Transverse colon (tissue), 4 donors: ENCODE data around the gene VAC14. TPM values are rescaled to one million over a fixed set of nuclear protein-coding genes. Genes with fewer than 3 reads are reported as not detected.
A peak's percentile ranks its signal among the peaks of the same experiment; 100 is the strongest.

Source experiments
- DNase-seq: peaks from one replicate; pipeline ENCODE4 v3.0.0-alpha.2; 2019
- H3K27ac ChIP-seq, 4 donors: fragments of 200-600 bp; sonication (generic); 2 replicates each; pipeline ENCODE4 v1.5.1; 2016 to 2018; ENCODE audit warnings: inconsistent platforms in 4 of 4
- H3K27me3 ChIP-seq: fragments of 200-600 bp; sonication (generic); 2 replicates; pipeline ENCODE4 v1.5.1; 2017; ENCODE audit warnings: inconsistent platforms
- H3K36me3 ChIP-seq, 4 donors: fragments of 200-600 bp; sonication (generic); 2 replicates each; pipeline ENCODE4 v1.5.1; 2017 to 2019; ENCODE audit warnings: inconsistent platforms in 4 of 4
- H3K4me1 ChIP-seq, 4 donors: fragments of 200-600 bp; sonication (generic); 2 replicates each; pipeline ENCODE4 v1.5.1; 2017 to 2020; ENCODE audit warnings: inconsistent platforms in 4 of 4
- H3K4me3 ChIP-seq, 4 donors: fragments of 200-600 bp; sonication (generic); 1 replicate in 1 of 4; 2 replicates in 3 of 4; pipeline versions ENCODE4 v1.5.1 to v1.6.1; 2017 to 2019; ENCODE audit warnings: inconsistent platforms in 4 of 4
- H3K9me3 ChIP-seq, 2 donors: fragments of 200-600 bp; sonication (generic); 2 replicates each; pipeline ENCODE4 v1.5.1; 2017 to 2019; ENCODE audit warnings: inconsistent platforms in 2 of 2
- EP300 ChIP-seq: sonication (generic); formaldehyde crosslinking; IDR thresholded peaks from one replicate; pipeline ENCODE4 v1.6.1; 2017; ENCODE audit warnings: antibody characterized with exemption, low read depth
- POLR2A ChIP-seq: fragments of 450-650 bp; IDR thresholded peaks from one replicate; pipeline ENCODE4 v1.6.1; 2016; ENCODE audit warnings: antibody characterized with exemption, mild to moderate bottlenecking, moderate library complexity
- POLR2AphosphoS5 ChIP-seq, 3 donors: sonication (generic); formaldehyde crosslinking; IDR thresholded peaks; one replicate each; pipeline ENCODE4 v1.6.1; 2016; ENCODE audit warnings: antibody characterized with exemption in 3 of 3
- WGBS, 2 donors: methylation state at CpG; one replicate each; pipeline ENCODE4 v1.1.5; 2018; ENCODE audit warnings: low coverage in 1 of 2; 5-methylcytosine and 5-hydroxymethylcytosine counted together
- in situ Hi-C, 4 donors: fragments of 200-750 bp; cut with MboI; loops; one replicate each; pipeline versions ENCODE4 v1.15.0 to v1.15.1; 2017; ENCODE audit warnings: low sequenced_read_pairs in 3 of 4, low pct_ligation_motif_present in 1 of 4, low pct_unique_long_range_greater_than_20kb in 1 of 4
- intact Hi-C: fragments of 100-400 bp; cut with DNase I; formaldehyde crosslinking; loops from one replicate; pipeline ENCODE4 v1.15.1; 2023; ENCODE audit warnings: low total_unique reads
- total RNA-seq, 4 donors: library from RNA; depleted of rRNA; stranded (reverse); fragments of >200 nt; gene quantifications; one replicate each; pipeline ENCODE4 v1.1.0, GENCODE V29; 2016
- TF ChIP-seq, protein P1 (sequence below), 5 experiments: fragments of 200-600 bp in 3 of 5; fragments of 450-650 bp in 2 of 5; sonication (generic) in 3 of 5; IDR thresholded peaks; 1 replicate in 2 of 5; 2 replicates in 3 of 5; pipeline ENCODE4 v1.5.1; 2016 to 2017; ENCODE audit warnings: antibody characterized with exemption in 5 of 5, inconsistent platforms in 3 of 5, mild to moderate bottlenecking in 2 of 5, moderate library complexity in 1 of 5

The VAC14 gene
- total RNA-seq, 4 donors from 2014 or later, result 37.2 to 270 (median 64.3) TPM

DNA sequence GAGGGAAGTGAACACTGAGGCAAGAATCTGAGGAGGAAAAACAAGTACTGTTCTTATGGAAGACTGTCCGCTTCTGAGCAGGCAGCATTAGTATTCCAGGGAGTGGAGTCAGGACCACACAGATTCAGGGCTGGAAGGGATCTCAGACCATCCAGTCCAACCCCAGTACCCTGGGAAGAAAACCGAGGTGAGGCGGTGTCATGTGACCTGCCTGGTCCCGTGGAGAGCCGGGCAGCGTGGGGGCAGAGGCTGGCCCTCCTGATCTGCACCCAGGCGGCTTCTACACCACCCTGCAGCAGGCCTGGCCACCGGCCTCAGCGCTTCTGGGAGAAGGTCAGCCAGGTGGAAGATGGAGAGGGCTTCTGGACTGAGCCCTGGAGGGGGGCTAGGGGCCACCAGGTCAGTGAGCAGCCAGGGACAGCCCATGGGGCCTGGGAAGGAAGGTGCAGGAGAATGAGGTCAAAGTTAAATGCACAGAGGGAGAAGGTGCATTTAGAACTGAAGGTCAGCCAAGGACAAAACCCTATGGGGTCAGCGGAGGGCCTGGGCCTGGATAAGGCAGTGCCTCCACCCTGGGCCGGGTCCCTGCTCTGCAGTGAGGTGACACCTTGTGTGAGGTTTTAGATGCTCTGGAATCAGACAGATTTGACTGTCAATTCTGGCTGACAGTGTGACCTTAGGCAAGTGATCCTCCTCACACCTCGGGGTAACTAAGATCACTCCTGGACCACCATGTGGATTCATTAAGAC, 45.9 kb downstream of the VAC14 start:
- H3K36me3 ChIP-seq, result peaks cover 0 to 8% (median 2%) of the 10 kb centered on the region in 4 donors
- intact Hi-C loops (loop anchor here (5.0 kb wide), 1 partner anchor 73 kb away; no protein-coding TSS in a partner anchor), in situ Hi-C loops (loop anchor here in 1 of 4 donors (25.0 kb wide), 1 partner anchor 218 kb away; no protein-coding TSS in a partner anchor)
- 88% methylated on average over 12 of the region's 12 CpGs; no CpG with 5 or more reads in 1 of the 2 donors for WGBS, 2 donors
- no peak overlapping the region for H3K27ac ChIP-seq
- H3K27me3 ChIP-seq, result no peaks in the 10 kb centered on the region
- no peak overlapping the region for H3K4me3 ChIP-seq
- DNase-seq, result no peak
- no peak for TF ChIP-seq POLR2A
- TF ChIP-seq, protein P1, sequence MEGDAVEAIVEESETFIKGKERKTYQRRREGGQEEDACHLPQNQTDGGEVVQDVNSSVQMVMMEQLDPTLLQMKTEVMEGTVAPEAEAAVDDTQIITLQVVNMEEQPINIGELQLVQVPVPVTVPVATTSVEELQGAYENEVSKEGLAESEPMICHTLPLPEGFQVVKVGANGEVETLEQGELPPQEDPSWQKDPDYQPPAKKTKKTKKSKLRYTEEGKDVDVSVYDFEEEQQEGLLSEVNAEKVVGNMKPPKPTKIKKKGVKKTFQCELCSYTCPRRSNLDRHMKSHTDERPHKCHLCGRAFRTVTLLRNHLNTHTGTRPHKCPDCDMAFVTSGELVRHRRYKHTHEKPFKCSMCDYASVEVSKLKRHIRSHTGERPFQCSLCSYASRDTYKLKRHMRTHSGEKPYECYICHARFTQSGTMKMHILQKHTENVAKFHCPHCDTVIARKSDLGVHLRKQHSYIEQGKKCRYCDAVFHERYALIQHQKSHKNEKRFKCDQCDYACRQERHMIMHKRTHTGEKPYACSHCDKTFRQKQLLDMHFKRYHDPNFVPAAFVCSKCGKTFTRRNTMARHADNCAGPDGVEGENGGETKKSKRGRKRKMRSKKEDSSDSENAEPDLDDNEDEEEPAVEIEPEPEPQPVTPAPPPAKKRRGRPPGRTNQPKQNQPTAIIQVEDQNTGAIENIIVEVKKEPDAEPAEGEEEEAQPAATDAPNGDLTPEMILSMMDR (IDR thresholded peaks at IDR 0.05), result no peak
- TF ChIP-seq EP300, result no peak
- TF ChIP-seq POLR2AphosphoS5 (IDR thresholded peaks at IDR 0.05), result no peak
- no peaks in the 10 kb centered on the region for H3K9me3 ChIP-seq
- peaks cover 4 to 31% (median 24%) of the 10 kb centered on the region in 4 donors for H3K4me1 ChIP-seq

DNA sequence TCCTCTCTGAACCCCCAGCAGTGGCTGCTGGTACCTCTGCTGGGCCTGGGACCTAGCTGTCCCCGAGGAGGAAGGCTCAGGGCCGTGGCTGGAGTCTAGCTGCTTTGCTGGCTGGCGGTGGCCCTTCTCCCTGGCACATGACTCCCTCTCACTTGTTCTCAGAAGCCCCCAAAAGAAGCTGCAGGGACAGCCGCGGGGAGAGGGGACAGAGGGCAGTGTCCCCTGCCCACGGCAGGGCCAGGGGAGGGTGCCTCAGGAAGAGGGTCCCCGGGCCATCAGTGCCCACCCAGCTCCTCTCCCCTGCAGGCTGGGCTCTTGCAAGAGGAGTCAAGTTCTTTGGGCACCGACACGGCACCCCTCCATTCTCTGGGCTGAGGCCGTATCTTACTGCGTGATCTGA, 46.6 kb downstream of the VAC14 start:
- H3K4me3 ChIP-seq, result no peak overlapping the region
- intact Hi-C loops, result no loop called here
- no peaks in the 10 kb centered on the region for H3K27me3 ChIP-seq
- H3K36me3 ChIP-seq, result peaks cover 0 to 8% (median 2%) of the 10 kb centered on the region in 4 donors
- in situ Hi-C loops, result loop anchor here in 1 of 4 donors (25.0 kb wide), 1 partner anchor 217 kb away; no protein-coding TSS in a partner anchor
- H3K4me1 ChIP-seq, result peaks cover 10 to 33% (median 29%) of the 10 kb centered on the region in 4 donors
- no peak overlapping the region for H3K27ac ChIP-seq
- no peak for DNase-seq
- WGBS, 2 donors, result 89% methylated on average over 9 of the region's 11 CpGs; no CpG with 5 or more reads in 1 of the 2 donors
- no peaks in the 10 kb centered on the region for H3K9me3 ChIP-seq
- TF ChIP-seq, protein P1 (IDR thresholded peaks at IDR 0.05), result no peak
- TF ChIP-seq POLR2AphosphoS5 (IDR thresholded peaks at IDR 0.05) (no peak), POLR2A (no peak), EP300 (no peak)

DNA sequence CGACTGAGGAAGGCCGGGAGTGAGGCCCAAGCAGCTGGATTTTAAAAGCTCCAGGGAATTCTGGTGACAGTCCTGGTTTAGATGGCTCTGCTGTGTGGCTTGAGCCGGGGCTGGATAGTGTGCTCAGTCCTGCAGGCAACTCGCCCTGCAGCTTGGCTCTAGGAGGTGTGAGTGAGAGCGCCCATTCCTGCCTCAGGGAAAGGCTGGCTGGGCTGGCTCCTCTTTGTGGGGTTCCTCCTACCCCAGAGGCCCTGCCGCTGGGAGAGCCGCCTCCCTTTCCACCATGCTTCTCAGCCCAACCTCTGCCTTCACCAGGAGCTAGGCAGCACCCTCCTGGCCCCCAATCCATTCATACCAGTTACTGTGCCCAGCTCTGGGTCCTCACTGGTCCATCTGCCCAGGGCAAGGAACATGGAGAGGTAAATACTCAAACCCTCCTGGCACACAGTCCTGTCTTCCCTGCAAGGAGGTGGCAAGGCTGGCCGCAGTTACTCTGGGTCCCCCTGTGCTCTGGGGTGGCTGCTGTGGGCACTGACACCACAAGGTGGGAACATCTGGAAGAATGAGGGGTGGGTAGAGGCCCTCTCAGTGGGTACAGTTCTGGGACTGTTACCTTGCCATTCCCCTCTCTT, 47.1 kb downstream of the VAC14 start:
- in situ Hi-C loops (loop anchor here in 1 of 4 donors (25.0 kb wide), 1 partner anchor 217 kb away; no protein-coding TSS in a partner anchor), intact Hi-C loops (no loop called here)
- peaks cover 0 to 6% (median 0%) of the 10 kb centered on the region in 4 donors for H3K36me3 ChIP-seq
- WGBS, 2 donors, result 94% methylated on average over 8 of the region's 8 CpGs; no CpG with 5 or more reads in 1 of the 2 donors
- no peak for DNase-seq
- H3K9me3 ChIP-seq, result no peaks in the 10 kb centered on the region
- TF ChIP-seq EP300, result no peak
- TF ChIP-seq, protein P1 (IDR thresholded peaks at IDR 0.05), result no peak
- TF ChIP-seq POLR2A, result no peak
- TF ChIP-seq POLR2AphosphoS5 (IDR thresholded peaks at IDR 0.05), result no peak
- peak overlapping the region in 1 of 4 donors; percentile 15 for H3K27ac ChIP-seq
- H3K27me3 ChIP-seq, result no peaks in the 10 kb centered on the region
- peaks cover 15 to 39% (median 34%) of the 10 kb centered on the region in 4 donors for H3K4me1 ChIP-seq
- H3K4me3 ChIP-seq, result no peak overlapping the region

DNA sequence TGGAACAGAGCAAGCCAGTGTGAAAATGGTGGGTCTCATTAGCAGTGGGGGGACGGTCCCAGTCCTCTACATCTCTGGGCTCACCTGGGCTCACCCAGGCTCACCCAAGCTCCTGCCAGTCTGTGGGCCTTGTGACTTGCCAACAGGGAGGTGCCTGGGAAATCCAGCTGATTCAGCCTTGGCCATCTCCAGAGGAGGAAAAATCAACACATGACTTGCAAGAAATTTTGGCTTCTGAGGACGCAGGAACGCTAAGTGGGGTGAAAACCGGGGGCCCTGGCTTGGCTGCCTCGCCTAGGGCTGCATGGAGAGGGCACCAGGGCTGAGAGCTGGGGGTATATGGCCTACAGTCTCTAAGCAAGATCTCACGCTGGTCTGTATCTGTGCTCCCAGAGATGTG, 47.7 kb downstream of the VAC14 start:
- H3K27ac ChIP-seq, result peak overlapping the region in 1 of 4 donors; percentile 15
- TF ChIP-seq EP300, result no peak
- no peaks in the 10 kb centered on the region for H3K9me3 ChIP-seq
- H3K27me3 ChIP-seq, result no peaks in the 10 kb centered on the region
- intact Hi-C loops, result no loop called here
- in situ Hi-C loops, result loop anchor here in 1 of 4 donors (25.0 kb wide), 1 partner anchor 216 kb away; no protein-coding TSS in a partner anchor
- H3K36me3 ChIP-seq, result no peaks in the 10 kb centered on the region
- H3K4me3 ChIP-seq, result no peak overlapping the region
- 87% methylated on average over 6 of the region's 6 CpGs; no CpG with 5 or more reads in 1 of the 2 donors for WGBS, 2 donors
- peaks cover 17 to 44% (median 40%) of the 10 kb centered on the region in 4 donors for H3K4me1 ChIP-seq
- no peak for DNase-seq
